ENCODE measurements around the gene BAZ2B. TPM values are rescaled to one million over a fixed set of nuclear protein-coding genes. Genes with fewer than 3 reads are reported as not detected.

Gene BAZ2B
- total and polyA plus RNA-seq, 8 donors: 60.0 to 142 (median 101) TPM

DNA sequence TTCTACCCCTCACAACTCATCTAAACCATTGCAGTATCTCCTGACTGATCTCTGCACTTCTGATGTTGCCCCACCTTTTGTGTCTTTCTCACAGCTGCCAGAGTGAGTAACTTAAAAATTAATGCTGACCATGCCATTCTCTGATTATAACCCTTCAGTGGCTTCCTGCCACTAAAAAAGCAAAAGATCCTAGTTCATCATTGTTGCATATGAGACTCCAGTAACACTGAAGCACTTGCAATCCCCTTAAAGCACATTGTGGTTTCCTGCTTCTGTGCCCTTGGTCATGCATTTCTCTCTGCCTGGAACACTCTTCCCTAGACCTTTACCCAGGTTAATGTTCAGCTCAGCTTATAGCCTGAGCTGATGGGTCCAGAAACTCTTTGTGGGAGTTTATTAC, 234.8 kb downstream of the BAZ2B start:
- DNase-seq (no peak), ATAC-seq (no peak)
- TF ChIP-seq, protein P1, sequence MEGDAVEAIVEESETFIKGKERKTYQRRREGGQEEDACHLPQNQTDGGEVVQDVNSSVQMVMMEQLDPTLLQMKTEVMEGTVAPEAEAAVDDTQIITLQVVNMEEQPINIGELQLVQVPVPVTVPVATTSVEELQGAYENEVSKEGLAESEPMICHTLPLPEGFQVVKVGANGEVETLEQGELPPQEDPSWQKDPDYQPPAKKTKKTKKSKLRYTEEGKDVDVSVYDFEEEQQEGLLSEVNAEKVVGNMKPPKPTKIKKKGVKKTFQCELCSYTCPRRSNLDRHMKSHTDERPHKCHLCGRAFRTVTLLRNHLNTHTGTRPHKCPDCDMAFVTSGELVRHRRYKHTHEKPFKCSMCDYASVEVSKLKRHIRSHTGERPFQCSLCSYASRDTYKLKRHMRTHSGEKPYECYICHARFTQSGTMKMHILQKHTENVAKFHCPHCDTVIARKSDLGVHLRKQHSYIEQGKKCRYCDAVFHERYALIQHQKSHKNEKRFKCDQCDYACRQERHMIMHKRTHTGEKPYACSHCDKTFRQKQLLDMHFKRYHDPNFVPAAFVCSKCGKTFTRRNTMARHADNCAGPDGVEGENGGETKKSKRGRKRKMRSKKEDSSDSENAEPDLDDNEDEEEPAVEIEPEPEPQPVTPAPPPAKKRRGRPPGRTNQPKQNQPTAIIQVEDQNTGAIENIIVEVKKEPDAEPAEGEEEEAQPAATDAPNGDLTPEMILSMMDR (IDR thresholded peaks at IDR 0.05): no peak
- intact Hi-C loops (cut with DNase I): no loop called here
- Histone ChIP-seq H3K4me3 (no peak overlapping the region), H3K9me3 (no peaks in the 10 kb centered on the region), H3K27ac (no peak overlapping the region), H3K4me1 (no peaks in the 10 kb centered on the region), H3K27me3 (no peaks in the 10 kb centered on the region), H3K36me3 (peaks cover 0 to 52% of the 10 kb centered on the region in 2 donors)

DNA sequence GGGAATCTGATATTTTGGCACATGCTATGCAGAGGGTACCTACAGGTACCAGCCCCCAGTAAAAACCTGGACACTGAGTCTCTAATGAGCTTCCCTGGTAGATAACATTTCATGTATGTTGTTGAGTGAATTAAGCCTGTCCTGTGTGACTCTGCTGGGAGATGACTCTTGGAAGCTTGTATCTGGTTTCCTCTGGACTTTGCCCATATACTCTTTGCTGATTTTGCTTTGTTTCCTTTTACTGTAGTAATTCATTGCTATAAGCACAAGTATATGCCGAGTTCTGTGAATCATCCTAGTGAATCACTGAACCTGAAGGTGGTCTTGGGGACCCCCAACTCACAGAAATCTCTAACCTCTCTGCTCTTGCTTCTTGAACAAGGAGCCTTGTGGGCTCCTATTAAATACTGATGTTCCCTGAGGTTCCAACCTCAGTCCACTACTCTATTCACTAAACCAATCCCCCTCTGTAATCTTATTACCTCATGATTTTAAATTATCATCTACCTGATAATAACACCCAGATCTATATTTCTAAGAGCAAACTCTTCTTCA, 235.6 kb downstream of the BAZ2B start:
- H3K27me3 ChIP-seq: no peaks in the 10 kb centered on the region
- H3K36me3 ChIP-seq: peaks cover 0 to 44% of the 10 kb centered on the region in 2 donors
- DNase-seq (no peak), ATAC-seq (no peak)
- no peaks in the 10 kb centered on the region for H3K9me3 ChIP-seq
- intact Hi-C loops (cut with DNase I): no loop called here
- H3K4me1 ChIP-seq: no peaks in the 10 kb centered on the region
- no peak overlapping the region for H3K4me3 ChIP-seq
- TF ChIP-seq, protein P1 (IDR thresholded peaks at IDR 0.05): no peak
- H3K27ac ChIP-seq: no peak overlapping the region

DNA sequence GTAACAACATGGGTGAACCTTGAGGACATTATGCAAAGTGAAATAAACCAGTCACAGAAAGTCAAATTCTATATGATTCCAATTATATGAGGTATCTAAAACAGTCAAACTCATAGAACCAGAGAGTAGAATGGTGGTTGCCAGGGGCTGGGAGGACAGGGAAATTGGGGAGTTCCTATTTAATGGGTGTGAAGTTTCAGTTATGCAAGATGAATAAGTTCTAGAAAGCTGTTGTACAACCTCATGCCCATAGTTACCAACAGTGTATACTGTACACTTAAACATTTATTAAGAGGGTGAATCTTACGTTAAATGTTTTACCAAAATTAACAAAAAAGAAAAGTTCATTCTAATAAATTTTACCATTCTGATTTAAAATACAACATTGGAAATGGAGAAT, 237.2 kb downstream of the BAZ2B start:
- no peak for ATAC-seq
- TF ChIP-seq, protein P1 (IDR thresholded peaks at IDR 0.05): no peak
- Histone ChIP-seq H3K4me1 (no peaks in the 10 kb centered on the region), H3K36me3 (peaks cover 0 to 39% of the 10 kb centered on the region in 2 donors), H3K27ac (no peak overlapping the region), H3K9me3 (no peaks in the 10 kb centered on the region), H3K27me3 (no peaks in the 10 kb centered on the region), H3K4me3 (no peak overlapping the region)
- intact Hi-C loops (cut with DNase I): no loop called here
- no peak for DNase-seq

DNA sequence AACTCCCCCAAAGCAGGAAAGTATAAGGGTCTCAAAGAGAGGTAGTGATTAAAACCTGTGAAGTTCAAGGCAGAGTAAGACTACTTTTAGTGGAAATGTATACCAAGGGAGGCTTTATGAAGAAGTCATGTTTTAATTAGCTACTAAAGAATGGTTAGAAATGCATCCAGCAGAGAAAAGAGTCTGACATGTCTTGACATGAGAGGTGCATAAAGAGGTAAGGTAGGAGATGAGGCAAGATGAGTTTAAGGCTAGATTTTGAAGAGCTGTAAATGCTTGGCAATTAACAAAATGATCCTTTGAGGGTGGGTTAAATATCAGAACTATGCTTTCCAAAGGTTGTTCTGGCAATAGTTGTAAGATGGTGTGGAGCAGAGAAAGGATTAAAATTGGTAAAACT, 241.1 kb downstream of the BAZ2B start:
- Histone ChIP-seq H3K27ac (no peak overlapping the region), H3K9me3 (no peaks in the 10 kb centered on the region), H3K27me3 (no peaks in the 10 kb centered on the region), H3K36me3 (peaks cover 0 to 50% of the 10 kb centered on the region in 2 donors), H3K4me3 (no peak overlapping the region), H3K4me1 (no peaks in the 10 kb centered on the region)
- intact Hi-C loops (cut with DNase I): no loop called here
- TF ChIP-seq, protein P1 (IDR thresholded peaks at IDR 0.05): no peak
- ATAC-seq: no peak
- DNase-seq: no peak

DNA sequence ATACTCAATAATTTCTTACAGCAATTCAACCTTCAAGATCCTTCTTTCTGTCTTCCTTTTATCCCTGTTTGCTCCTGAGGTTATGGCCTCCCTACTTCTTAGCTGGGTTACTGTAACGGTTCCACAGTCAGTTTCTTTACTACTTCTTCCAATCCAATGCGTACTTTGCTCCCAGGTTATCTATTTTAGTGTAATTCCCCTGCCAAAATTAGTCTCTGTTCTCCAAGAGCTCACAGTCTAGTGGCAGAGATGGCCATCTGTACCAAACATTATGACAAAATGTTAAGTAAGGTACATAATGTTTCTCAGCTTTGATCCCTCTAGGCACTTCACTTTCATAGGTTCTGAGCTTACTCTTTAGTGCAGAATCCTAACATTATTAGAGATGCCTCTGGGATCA, 244.8 kb downstream of the BAZ2B start:
- Histone ChIP-seq H3K36me3 (peaks cover 0 to 74% of the 10 kb centered on the region in 2 donors), H3K27me3 (no peaks in the 10 kb centered on the region), H3K27ac (no peak overlapping the region), H3K4me1 (no peaks in the 10 kb centered on the region), H3K9me3 (no peaks in the 10 kb centered on the region), H3K4me3 (no peak overlapping the region)
- TF ChIP-seq, protein P1 (IDR thresholded peaks at IDR 0.05): no peak
- no peak for ATAC-seq
- intact Hi-C loops (cut with DNase I): no loop called here
- DNase-seq: no peak

Measured in left lung (tissue), 10 donors.